Activated naive CD8-positive, alpha-beta T cell treated with anti-CD3 and anti-CD28 coated beads, Interleukin-2, amount 50 U/mL, for 16 hours (primary cell): ENCODE measurements around the gene ANKH.
"Not testable (repeated sequence)": the region's sequence is repeated elsewhere in the genome, so short reads cannot be mapped to it uniquely, and the experiment has no call there.

Experiments
- DNase-seq: peaks from one replicate; pipeline ENCODE4 v3.0.0-alpha.2; 2020; ENCODE audit warnings: low read depth, low spot score

ANKH gene

DNA sequence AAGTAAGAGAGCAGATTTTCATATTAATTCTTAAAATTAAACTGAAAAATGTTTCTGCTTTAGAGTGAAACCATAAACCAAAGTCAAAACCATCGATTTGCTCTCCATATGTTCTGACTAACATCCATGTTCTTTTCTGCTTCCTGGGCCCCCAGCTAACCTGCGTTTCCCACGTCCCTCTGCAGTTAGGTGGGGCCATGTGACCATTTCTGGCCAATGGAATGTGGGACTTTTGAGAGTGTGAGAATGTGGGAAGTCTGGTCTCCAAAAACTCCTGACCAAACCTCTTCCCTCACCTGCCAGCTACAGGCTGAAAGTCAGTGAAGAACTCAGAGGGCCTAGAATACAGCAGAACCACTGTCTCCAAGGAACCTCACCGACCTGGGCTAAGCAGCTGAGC is 44.9 kb downstream of the ANKH start:
- no peak for DNase-seq

DNA sequence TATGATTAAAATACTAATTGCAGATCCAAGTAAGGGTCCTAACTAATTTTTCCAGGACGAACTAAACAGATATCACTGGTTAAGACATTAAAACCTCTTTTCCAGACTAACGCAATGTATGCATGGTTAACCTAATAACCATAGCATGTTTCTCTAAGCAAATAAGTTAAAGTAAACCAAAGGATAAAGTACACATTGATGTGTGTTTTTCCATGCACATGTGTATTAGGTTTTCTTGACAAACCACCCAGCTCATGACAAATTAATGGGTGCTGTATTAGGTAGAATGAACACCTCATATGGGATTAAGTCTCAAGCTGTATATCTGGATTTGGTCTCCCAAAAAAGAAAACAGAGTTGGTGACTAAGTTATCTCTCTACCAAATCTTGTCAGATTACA is 45.6 kb downstream of the ANKH start:
- DNase-seq = no peak

DNA sequence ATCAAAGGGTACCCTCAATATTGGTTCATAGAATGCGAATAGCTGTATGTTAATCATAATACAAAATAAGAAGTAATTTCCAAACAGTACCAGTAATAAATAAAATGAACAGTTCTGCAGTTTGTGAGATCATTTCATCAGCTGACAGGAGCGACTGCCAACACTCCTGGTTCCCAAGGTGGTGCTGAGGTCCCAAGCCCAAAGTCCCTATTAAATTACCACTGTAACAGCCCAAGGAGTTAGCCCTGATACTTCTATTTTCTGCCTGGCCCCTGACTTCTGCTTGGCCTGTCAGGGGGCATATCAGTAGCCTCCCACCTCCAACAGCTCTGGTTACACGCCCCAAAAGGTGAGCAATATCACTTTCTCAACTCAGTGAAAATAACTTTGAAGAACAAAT is 47.1 kb downstream of the ANKH start:
- no peak for DNase-seq

DNA sequence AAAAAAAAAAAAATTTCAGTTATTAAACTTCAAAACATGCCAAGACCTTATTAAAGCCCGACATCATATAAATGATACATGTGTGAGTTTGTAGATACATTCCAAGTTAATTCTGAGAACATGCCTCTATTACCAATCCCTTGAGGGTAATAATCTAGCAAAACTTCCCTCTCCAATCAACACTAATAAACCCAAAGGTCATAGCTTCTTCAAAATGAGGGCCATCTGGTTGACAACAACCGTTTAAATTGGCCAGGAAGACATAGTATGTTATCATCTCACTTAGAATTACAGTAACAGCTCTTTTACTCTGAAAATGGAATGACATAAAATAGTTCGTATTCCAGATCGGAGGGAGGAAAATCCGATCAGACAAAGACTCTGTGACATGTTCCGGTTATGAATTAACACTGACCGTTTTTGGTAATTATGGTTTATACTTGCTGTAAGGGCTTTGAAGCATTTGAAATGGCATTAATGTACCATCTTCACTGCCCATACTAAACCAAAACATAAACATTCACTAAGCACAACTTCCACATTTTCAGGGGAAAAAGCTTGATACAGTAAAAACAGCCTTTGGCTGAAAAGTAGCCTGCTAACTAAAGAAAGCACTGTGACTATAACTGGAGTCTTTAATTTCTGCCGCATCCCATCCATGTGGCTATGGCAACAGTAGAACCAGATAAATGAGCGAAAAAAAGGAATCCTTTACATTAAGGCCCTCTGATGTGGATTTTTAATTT is 50.3 kb downstream of the ANKH start:
- DNase-seq = no peak

DNA sequence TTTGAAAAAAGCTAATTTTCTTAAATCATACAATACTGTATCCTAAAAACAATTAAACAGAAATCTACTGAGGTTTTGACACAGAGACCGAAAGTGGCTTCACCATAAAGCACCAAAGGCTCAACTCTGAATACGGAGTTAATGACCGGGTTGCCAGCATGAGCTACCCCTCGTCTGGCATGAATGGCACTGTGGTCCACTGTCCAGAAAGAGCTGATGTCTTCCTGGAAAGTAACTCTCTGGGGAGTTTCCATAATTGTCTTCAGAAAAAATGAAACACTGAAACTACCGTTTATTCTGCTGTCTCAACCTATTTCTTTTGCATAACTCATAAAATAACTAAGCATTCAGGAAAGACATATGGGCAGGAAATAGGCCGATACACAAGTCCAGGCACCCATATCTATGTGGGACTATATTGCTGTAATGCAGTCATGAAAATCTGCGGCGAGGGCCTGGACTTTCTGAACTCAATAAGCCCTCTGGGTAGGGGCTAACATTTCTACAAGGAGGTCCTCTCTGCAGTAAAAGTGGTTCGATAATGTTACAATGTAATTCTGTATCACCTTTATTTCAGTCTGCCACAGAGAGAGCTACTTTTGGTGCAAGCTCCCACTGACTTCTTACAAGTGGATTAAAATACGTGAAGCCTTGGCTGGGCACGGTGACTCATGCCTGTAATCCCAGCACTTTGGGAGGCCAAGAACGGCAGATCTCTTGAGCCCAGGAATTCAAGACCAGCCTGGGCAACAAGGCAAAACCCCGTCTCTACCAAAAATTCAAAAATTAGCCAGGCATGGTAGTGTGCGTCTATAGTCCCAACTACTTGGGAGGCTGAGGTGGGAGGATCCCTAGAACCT is 52.4 kb downstream of the ANKH start:
- no peak for DNase-seq

DNA sequence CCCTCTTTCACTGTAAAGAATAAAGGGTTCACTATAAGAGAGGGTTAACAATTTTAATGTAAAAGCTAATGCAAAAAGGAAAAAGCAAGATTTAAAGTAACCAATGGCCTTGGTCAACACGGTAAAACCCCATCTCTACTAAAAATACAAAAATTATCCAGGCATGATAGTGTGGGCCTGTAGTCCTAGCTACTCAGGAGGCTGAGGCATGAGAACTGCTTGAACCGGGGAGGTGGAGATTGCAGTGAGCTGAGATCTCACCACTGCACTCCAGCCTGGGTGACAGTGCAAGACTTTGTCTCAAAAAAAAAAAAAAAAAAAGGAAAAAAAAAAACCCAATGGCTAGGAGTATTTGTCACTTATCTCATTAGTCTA is 53.8 kb downstream of the ANKH start:
- not testable (repeated sequence) for DNase-seq

DNA sequence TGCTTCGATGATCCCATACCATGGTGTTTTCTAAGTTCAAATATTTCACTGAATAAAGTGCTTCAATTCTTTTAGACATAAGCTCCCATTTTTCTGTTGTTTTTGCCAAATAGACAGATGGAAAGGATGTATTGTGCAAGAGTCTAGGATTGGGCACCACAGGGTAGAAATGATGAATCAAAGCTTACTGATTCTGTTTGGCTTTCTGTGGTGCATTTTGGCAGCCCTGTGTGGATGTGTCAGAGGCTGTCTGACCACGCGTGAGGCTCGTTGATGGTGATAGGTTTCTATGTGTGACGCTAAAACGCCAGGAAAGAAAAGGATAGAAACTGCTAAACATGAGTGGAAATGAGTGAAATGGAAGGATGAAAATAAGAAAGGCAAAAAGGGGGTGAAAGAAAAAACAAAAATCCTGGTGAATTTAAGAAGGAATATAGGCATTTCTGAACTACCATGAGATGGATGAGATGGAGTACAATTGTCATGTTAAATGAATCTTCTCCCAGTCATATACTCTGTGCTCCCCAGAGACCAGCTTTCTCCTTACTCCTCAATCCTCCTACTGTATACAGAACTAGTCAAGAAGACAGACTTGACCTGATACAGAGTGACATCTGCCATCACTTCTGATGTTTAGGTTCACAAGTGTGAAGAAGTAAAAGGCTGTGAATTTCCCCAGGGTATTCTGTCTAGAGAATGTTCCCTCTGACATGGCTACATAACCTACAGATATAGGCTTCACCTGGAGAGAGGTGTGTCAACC is 54.4 kb downstream of the ANKH start:
- no peak for DNase-seq

DNA sequence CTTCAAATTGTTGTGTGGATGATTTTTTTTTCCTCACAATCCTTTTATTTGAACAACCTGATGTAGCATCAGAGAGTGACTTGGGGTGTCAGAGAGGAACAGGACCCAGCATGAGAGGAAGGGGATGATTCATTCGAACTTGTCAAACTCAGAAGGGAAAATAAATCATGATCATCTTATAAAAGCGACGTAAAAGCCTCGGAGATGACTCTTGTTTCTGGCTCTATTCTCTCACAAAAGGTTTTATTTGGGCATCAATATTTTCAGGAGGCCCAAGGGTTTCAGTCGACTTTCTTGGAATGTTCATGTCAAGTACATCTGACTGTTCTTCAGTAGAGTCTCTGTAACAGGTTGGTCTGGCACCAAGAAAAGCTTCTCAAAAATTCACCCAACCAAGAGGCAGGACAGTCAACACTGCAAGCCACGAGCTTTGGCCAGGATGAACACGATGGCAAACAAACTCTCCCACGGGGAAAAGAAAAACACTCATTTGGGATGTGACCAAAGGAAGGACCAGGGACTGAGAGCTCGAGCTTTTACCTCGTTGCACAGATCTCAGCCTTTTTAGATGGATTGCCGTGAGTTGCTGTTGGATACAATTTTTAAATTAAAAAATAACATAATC is 55.1 kb downstream of the ANKH start:
- DNase-seq = no peak

DNA sequence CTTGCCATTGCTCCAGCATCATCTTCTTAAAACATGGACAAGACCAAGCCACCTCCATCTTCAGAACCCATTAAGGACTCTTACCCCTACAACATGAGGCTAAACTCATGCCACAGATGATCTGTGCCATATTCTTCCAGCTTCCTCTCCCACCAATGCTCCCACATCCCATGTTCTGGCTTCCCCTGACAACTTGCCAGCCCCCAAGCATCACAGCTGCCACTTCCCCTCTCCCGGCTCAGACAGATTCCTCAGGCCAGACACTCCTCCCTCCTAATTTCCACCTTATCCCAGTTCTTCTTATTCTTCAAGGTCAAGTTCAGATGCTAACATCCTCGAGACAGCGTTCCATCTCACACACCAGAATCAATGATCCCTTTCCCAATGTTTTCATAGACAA is 57.8 kb downstream of the ANKH start:
- no peak for DNase-seq

DNA sequence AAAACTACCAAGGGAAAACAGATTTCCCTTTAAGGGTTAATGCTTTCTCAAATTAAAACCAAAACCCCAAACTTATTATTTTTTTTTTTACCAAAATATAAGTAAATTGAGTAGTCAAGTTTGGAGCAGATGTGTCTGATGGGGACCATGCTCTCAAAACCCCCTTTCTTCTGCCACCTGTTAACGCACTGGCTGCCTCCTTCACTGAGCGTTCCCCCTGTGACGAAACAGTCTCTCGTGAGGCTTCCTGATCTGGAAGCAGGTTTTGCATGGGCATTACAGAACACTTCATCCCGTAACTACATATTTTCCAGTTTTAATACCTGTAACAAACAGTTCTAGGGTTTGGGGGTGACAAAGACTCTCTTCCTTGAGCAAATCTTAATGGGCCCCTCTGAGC is 59.4 kb downstream of the ANKH start:
- no peak for DNase-seq

DNA sequence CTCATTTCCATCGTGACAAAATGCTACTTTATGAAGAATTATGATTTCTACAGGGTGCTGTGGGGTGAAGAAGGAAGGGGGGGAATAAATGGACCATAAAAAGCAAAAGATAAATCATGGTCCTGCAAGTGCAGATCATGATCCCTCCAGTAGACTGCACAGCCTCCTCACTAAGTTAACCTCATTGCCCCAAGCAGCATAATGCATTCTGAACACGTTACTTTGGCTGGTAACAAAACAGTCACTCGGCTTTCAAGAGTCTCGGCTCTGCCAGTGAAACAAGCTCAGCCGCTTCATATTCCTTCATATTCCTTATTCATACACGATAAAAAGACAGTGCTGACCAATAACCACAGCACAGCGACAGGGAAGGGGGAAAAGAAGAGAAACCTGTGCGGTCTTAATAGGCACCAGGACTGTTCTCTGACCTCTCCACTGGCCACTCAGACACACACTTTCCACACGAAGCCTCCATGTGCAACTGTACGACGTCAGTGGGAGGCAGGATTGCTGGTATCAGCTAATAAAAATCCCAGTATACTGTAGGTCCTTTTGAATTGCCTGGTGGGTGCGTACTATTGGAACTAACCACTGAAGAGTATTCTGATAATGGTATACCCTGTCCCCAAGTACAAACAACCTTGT is 60.5 kb downstream of the ANKH start:
- no peak for DNase-seq

DNA sequence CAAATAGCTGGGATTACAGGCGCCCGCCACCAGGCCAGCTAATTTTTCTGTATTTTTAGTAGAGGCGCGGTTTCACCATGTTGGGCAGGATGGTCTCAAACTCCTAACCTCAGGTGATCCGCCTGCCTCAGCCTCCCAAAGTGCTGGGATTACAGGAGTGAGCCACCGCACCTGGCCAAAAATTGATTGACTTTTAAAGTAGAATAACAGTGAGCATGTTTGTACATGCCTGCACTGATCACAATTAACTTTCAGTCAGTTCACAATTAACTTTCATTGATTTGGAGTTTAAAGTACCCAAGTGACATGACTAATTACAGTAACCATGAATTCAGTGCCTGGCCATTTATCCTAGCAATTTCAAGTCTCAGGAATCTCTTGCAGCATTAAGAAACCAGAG is 61.3 kb downstream of the ANKH start:
- no peak for DNase-seq

DNA sequence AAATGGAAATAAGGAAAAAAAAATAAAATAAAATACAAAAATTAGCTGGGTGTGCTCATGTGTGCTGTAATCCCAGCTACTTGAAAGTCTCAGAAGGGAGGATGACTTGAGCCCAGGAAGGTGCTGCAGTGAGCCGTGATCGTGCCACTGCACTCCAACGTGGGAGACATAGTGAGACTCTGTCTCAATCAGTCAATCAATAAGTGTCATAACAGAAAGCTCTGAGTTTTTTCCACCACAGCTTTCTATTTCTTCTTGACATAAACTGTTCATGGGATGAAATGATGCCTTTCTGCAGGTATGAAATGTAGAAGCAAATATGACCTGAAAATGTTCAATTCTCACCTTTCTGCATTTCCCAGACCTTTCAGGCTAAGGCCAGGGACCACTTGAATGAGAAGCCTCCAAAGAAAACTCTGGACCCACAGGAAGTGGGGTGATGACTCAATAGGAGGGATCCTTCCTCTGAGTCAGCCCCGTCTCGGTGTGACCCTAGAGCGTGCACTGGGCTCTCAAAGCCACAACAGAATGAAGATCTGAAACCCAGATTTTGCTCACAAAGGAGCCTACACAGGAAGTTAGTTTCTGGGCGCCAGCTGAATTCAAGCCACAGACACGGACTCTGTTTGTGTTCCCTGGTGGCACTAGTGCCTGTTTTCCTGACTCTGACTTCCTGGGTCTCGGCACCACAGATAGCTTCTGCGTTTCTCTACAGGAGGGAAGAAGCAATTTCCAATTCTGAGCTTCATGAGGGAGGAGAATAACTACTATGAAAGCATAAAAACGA is 62.0 kb downstream of the ANKH start:
- peak; percentile 44 for DNase-seq

DNA sequence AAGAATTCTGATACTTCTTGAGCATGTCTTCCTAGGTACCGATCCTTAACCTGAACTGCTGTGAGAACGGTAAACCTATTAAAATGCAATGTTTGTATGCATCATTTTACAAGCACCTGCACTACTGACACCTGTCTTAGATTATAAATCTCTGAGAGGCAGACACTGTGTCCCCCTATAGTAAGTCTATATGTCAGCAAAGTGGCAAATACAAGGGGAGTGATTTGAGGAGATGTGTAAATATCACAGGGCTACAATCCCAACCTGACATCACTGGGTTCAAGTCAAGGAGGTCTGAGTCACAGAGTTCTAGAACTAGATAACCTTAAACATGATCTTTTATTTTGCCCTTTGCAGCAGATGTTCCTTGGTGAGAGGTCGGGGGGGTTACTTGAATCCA is 64.1 kb downstream of the ANKH start:
- no peak for DNase-seq

DNA sequence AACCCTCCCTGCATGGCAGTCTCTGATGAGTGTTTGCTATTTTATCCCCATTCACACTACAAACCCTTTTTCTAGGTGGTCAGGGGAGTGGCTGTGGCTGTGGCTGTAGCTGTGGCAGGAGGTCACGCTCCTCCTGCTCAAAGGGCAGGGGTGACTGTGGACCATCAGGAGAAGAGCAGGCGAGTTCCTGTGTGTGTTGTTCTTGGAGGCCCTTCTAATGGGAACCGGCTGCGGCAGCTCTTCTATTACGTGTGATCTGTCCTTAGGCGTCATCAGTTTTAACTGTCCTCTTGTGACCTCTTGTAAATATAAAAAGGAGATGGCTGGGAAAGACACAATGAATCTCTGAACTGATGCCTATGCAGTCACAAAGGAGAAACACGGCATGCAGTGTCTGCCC is 65.1 kb downstream of the ANKH start:
- no peak for DNase-seq

DNA sequence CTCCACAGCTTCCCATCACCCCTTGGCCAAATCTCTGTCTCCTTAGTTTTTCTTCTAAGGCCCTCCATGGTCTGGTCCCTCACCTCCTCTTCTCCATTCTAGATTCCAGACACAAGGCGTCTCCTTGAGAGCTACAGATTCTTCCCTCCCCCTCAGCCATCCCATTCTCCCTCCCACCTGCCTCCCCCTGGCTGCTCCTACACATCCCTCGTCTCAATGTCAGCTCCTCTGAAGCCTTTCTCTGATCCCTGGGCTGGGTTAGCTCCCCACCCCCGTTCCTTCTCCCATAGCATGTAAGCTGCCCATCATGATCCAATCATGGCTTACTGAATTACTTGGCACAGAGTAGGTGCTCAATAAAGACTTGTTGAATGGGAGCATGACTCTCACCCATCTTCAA is 69.0 kb downstream of the ANKH start:
- DNase-seq = no peak

DNA sequence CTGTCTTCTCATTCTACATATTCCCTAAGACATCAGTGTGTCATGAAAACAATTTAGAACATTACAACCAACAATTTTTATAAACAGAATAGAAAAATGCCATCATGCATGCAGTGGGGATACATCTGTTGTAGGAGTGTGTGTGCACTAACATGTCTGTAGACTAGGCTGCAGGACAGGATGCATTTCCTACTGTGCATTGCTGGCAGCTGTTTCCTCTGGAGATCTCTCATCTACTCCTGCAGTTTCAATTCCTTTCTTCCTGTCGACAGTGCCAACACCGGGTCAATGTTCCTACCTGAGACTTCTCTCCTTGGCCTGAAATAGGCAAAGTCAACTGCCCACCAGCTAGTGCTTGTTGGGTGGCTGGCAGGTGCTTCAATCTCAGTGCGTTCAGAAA is 69.8 kb downstream of the ANKH start:
- DNase-seq = no peak

DNA sequence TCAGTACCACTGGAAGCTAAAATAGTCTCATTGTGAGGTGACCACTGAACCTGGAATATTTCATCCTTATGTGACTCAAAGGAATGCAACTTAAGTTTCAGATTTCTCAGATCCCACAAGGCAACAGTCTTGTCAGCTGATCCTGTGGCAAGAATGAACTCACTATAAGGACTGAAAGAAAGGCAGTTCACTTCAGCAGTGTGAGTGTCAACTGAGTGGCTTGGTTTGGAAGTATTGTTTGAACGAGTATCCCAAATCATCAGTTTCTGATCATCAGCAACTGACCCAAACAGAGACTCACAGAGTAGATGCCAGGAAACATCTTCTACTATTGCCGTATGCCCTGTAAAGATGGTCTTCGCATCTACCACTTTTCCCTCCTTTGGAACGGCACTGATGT is 74.2 kb downstream of the ANKH start:
- DNase-seq = not testable (repeated sequence)

DNA sequence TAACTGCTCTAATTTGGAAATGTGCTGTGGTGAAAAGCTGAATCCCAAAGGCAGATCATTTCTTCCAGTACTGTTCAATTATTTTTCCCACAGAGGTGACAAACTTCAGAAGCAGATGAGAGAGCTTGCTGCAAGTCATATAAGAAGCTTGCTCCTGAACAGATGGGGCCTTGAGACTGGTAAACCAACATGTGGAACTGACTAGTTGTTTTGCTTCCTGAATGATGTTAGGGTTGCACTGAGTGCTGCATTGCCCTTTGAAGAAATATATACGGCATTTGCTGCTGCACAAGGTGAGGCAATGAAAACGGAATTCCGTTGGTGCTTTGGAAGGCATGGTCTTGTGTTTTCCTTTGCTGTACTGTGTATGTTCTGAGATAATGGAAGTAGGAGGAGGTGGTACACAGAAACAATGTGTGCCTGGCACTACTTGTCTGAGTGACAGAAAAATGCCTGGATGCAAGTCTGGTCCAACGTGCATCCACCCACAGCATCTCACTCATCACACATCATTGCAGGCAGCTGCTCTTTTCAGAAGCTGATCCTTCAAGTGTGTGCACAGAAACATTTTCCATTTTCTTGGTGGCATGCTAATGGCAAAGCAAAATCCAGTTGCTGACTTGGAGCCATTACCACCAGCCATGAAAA is 76.9 kb downstream of the ANKH start:
- DNase-seq = no peak

DNA sequence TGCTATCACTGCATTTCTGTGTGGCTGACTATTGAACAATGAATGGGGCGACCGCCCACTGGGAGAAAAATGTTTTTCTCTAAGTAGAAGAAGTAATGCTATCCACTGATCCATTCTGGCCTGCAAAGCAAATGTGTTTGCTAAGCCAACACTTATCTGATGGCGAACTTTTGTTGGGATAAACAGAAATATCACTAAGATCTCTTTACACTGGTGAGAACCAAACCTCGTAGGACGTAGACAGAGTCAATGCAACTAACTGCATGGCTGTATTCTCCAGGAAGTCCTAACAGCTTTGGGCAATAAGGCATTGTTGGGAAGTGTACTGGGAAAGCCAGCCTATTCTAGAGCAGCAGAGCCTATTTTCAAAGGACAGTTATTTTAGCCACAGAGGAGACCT is 77.7 kb downstream of the ANKH start:
- DNase-seq = no peak
